Ovary (tissue), 3 donors: ENCODE measurements around the gene TRIM26.
"Not testable (repeated sequence)": the region's sequence is repeated elsewhere in the genome, so short reads cannot be mapped to it uniquely, and the experiment has no call there.

Experiments
- POLR2A ChIP-seq: fragments of 450-650 bp; IDR thresholded peaks from one replicate; pipeline ENCODE4 v1.6.1; 2017; ENCODE audit warnings: antibody characterized with exemption, mild to moderate bottlenecking, moderate library complexity
- TF ChIP-seq, protein P1 (sequence below), 3 donors: fragments of 450-650 bp in 2 of 3; fragments of 200-600 bp in 1 of 3; IDR thresholded peaks; one replicate each; pipeline versions ENCODE4 v1.5.1 to v1.8.0; 2016 to 2022; ENCODE audit warnings: antibody characterized with exemption in 3 of 3, mild to moderate bottlenecking in 1 of 3
- donor health status: DM: no; HTN: no; CAD: no.

DNA sequence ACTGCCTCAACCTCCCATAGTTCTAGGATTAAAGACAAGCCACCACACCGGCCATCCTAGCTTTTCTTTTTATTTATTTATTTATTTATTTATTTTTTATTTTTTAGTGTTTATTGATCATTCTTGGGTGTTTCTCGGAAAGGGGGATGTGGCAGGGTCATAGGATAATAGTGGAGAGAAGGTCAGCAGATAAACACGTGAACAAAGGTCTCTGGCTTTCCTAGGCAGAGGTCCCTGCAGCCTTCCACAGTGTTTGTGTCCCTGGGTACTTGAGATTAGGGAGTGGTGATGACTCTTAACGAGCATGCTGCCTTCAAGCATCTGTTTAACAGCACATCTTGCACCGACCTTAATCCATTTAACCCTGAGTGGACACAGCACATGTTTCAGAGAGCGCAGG lies 8.2 kb upstream of the TRIM26 start:
- TF ChIP-seq, protein P1, sequence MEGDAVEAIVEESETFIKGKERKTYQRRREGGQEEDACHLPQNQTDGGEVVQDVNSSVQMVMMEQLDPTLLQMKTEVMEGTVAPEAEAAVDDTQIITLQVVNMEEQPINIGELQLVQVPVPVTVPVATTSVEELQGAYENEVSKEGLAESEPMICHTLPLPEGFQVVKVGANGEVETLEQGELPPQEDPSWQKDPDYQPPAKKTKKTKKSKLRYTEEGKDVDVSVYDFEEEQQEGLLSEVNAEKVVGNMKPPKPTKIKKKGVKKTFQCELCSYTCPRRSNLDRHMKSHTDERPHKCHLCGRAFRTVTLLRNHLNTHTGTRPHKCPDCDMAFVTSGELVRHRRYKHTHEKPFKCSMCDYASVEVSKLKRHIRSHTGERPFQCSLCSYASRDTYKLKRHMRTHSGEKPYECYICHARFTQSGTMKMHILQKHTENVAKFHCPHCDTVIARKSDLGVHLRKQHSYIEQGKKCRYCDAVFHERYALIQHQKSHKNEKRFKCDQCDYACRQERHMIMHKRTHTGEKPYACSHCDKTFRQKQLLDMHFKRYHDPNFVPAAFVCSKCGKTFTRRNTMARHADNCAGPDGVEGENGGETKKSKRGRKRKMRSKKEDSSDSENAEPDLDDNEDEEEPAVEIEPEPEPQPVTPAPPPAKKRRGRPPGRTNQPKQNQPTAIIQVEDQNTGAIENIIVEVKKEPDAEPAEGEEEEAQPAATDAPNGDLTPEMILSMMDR (IDR thresholded peaks at IDR 0.05): not testable (repeated sequence)
- not testable (repeated sequence) for TF ChIP-seq POLR2A
